OCI-LY1 (cell line): Measurements from ENCODE around the gene ICAM2.

Experiments used
- H2AFZ ChIP-seq: fragments of 200-600 bp; sonication (generic), shearing (Covaris generic); 2 replicates; pipeline ENCODE4 v1.6.0; 2014; ENCODE audit warnings: antibody characterized with exemption, mild to moderate bottlenecking, low read length
- H3F3A ChIP-seq: fragments of 200-600 bp; sonication (generic), shearing (Covaris generic); 2 replicates; pipeline ENCODE4 v1.6.0; 2014; ENCODE audit warnings: mild to moderate bottlenecking, antibody characterized with exemption, low read length, moderate library complexity; ENCODE audit not compliant: insufficient read depth
- H3K27ac ChIP-seq: fragments of 200-600 bp; sonication (generic); 2 replicates; pipeline ENCODE4 v1.5.1; 2014; ENCODE audit warnings: low read length, mixed run types, mild to moderate bottlenecking, low read depth; ENCODE audit not compliant: poor library complexity, severe bottlenecking
- H3K27me3 ChIP-seq: fragments of 200-600 bp; sonication (generic); 2 replicates; pipeline ENCODE4 v1.6.0; 2014; ENCODE audit warnings: antibody characterized with exemption, mild to moderate bottlenecking, low read length, moderate library complexity; ENCODE audit not compliant: insufficient read depth
- H3K36me3 ChIP-seq: fragments of 200-600 bp; sonication (generic); 2 replicates; pipeline ENCODE4 v1.6.1; 2014; ENCODE audit warnings: mild to moderate bottlenecking, antibody characterized with exemption, low read length, moderate library complexity, mixed read lengths; ENCODE audit not compliant: insufficient read depth
- H3K4me1 ChIP-seq: fragments of 200-600 bp; sonication (generic); 2 replicates; pipeline ENCODE4 v1.5.1; 2014; ENCODE audit warnings: mild to moderate bottlenecking, low read length, moderate library complexity; ENCODE audit not compliant: insufficient read depth, severe bottlenecking
- H3K4me2 ChIP-seq: fragments of 200-600 bp; sonication (generic), shearing (Covaris generic); 2 replicates; pipeline ENCODE4 v1.6.1; 2014; ENCODE audit warnings: low read length
- H3K4me3 ChIP-seq: fragments of 200-600 bp; sonication (generic); 2 replicates; pipeline ENCODE4 v1.5.1; 2014; ENCODE audit warnings: low read length, low read depth, mild to moderate bottlenecking, mixed read lengths; ENCODE audit not compliant: poor library complexity, severe bottlenecking
- H3K79me2 ChIP-seq: fragments of 200-600 bp; shearing (Covaris generic); 2 replicates; pipeline ENCODE4 v1.6.1; 2016; ENCODE audit warnings: mixed run types, low read length, mixed read lengths; ENCODE audit not compliant: insufficient read depth
- H3K9ac ChIP-seq: fragments of 200-600 bp; sonication (generic), shearing (Covaris generic); 2 replicates; pipeline ENCODE4 v1.6.1; 2014; ENCODE audit warnings: mild to moderate bottlenecking, low read length, mixed read lengths
- H3K9me2 ChIP-seq: fragments of 200-600 bp; sonication (generic), shearing (Covaris generic); 2 replicates; pipeline ENCODE4 v1.6.1; 2014; ENCODE audit warnings: low read depth, mild to moderate bottlenecking, low read length, mixed read lengths
- H3K9me3 ChIP-seq: fragments of 200-600 bp; shearing (Covaris generic); 2 replicates; pipeline ENCODE4 v1.6.1; 2014; ENCODE audit warnings: low read length, mixed read lengths
- H4K20me1 ChIP-seq: fragments of 200-600 bp; sonication (generic), shearing (Covaris generic); 2 replicates; pipeline ENCODE4 v1.6.0; 2016; ENCODE audit warnings: mild to moderate bottlenecking, low read length; ENCODE audit not compliant: insufficient read depth
- EZH2 ChIP-seq: fragments of 200-600 bp; sonication (generic), shearing (Covaris generic); IDR thresholded peaks from 2 replicates; pipeline ENCODE4 v1.8.0; 2017; ENCODE audit warnings: borderline replicate concordance, mixed run types, mild to moderate bottlenecking, antibody characterized with exemption, low read length, moderate library complexity, mixed read lengths
- TF ChIP-seq, protein P1 (sequence below): fragments of 200-600 bp; sonication (generic), shearing (Covaris generic); IDR thresholded peaks from 2 replicates; pipeline ENCODE4 v1.5.1; 2017; ENCODE audit warnings: mild to moderate bottlenecking, antibody characterized with exemption, low read length, moderate library complexity, mixed read lengths

Gene ICAM2

DNA sequence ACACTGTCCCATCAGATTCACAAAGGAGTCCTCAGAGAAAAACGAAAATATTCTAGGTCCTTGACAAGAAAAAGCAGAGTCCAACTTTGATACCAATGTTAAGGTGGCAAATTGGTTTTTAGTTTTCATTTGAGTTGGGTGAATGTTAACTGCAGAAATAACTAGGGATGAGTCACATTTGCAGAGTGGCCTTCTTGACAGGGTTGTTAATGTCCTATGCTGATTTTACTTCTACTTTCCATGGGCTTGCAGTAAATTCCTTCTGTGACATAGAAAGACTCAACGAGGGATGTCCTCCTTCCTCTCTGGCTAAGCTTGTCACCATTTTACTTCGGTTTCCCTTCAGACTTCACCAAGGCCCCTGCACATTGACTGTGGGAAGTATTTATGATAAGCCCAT lies 47.2 kb upstream of the ICAM2 start:
- no peaks in the 10 kb centered on the region for H3F3A ChIP-seq

DNA sequence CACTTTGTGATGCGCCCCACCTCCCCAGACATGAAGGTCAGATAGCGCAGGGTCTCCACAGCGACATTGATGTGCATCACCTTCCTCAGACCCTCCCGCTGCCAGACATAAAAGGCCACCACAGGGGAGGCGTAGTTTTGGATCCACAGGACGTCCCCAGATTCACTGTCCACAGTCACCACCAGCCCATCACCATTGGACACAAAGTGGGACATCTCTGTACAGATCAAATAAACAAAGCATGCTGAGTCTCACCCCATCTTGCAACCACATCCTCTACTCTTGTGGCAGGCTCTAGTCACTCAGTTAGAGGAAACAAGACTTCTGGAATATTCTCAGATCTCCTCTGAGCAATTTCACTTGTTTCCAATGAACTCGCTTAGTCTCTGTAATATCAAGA lies 46.3 kb upstream of the ICAM2 start:
- no peaks in the 10 kb centered on the region for H4K20me1 ChIP-seq
- H3K9me2 ChIP-seq: no peaks in the 10 kb centered on the region
- H3K79me2 ChIP-seq: no peaks in the 10 kb centered on the region
- H3K4me2 ChIP-seq: no peak overlapping the region
- peaks cover 10% of the 10 kb centered on the region; the same call in 1 of the 2 replicates for H3K9me3 ChIP-seq
- H3K9ac ChIP-seq: no peak overlapping the region
- H3K36me3 ChIP-seq: peaks cover 11% of the 10 kb centered on the region; the same call in 1 of the 2 replicates
- H3K27me3 ChIP-seq: no peaks in the 10 kb centered on the region
- no peak overlapping the region for H2AFZ ChIP-seq
- no peaks in the 10 kb centered on the region for H3F3A ChIP-seq
- no peak overlapping the region for H3K4me3 ChIP-seq
- no peak overlapping the region for H3K27ac ChIP-seq
- TF ChIP-seq EZH2: no peak
- TF ChIP-seq, protein P1, sequence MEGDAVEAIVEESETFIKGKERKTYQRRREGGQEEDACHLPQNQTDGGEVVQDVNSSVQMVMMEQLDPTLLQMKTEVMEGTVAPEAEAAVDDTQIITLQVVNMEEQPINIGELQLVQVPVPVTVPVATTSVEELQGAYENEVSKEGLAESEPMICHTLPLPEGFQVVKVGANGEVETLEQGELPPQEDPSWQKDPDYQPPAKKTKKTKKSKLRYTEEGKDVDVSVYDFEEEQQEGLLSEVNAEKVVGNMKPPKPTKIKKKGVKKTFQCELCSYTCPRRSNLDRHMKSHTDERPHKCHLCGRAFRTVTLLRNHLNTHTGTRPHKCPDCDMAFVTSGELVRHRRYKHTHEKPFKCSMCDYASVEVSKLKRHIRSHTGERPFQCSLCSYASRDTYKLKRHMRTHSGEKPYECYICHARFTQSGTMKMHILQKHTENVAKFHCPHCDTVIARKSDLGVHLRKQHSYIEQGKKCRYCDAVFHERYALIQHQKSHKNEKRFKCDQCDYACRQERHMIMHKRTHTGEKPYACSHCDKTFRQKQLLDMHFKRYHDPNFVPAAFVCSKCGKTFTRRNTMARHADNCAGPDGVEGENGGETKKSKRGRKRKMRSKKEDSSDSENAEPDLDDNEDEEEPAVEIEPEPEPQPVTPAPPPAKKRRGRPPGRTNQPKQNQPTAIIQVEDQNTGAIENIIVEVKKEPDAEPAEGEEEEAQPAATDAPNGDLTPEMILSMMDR: no peak
- peaks cover 11% of the 10 kb centered on the region for H3K4me1 ChIP-seq

More for the DNA sequence above, 47.2 kb upstream of the ICAM2 start:
- Histone ChIP-seq H3K9me3 (peaks cover 10% of the 10 kb centered on the region; the same call in 1 of the 2 replicates), H3K27me3 (no peaks in the 10 kb centered on the region), H2AFZ (no peak overlapping the region), H3K4me2 (no peak overlapping the region), H3K9me2 (no peaks in the 10 kb centered on the region), H3K79me2 (no peaks in the 10 kb centered on the region), H3K9ac (no peak overlapping the region), H3K4me3 (no peak overlapping the region), H3K4me1 (peaks cover 10% of the 10 kb centered on the region), H4K20me1 (no peaks in the 10 kb centered on the region), H3K27ac (no peak overlapping the region), H3K36me3 (peaks cover 11% of the 10 kb centered on the region; the same call in 1 of the 2 replicates)
- TF ChIP-seq EZH2: no peak
- TF ChIP-seq, protein P1: no peak

DNA sequence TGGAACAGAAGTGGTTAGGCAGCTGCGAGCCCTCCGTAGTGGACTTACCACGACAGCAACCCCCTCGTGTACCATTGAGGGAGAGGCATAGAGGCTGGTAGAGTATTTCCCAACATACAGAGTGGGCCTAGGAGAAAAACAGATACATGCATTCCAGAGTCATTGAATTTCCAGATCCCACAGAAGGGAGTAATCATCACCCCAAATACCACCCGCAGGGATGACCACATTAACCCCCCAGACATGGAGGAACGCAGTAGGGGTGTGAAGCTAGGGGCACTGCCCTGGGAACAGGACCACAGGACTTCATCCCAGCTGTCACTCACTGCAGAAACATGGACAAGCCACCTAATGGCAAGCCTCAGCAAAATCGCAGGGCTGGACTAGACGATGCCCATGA lies 44.7 kb upstream of the ICAM2 start:
- H3K36me3 ChIP-seq: peaks cover 11% of the 10 kb centered on the region; the same call in 1 of the 2 replicates
- H3K4me1 ChIP-seq: peaks cover 11% of the 10 kb centered on the region
- no peak overlapping the region for H3K9ac ChIP-seq
- no peaks in the 10 kb centered on the region for H3K27me3 ChIP-seq
- H3K9me2 ChIP-seq: no peaks in the 10 kb centered on the region
- H4K20me1 ChIP-seq: no peaks in the 10 kb centered on the region
- H3K4me2 ChIP-seq: no peak overlapping the region
- H2AFZ ChIP-seq: no peak overlapping the region
- H3K27ac ChIP-seq: no peak overlapping the region
- TF ChIP-seq, protein P1: no peak
- no peak for TF ChIP-seq EZH2
- H3K4me3 ChIP-seq: no peak overlapping the region
- no peaks in the 10 kb centered on the region for H3F3A ChIP-seq
- peaks cover 10% of the 10 kb centered on the region; the same call in 1 of the 2 replicates for H3K9me3 ChIP-seq
- no peaks in the 10 kb centered on the region for H3K79me2 ChIP-seq
